HG03039 (cell line): ENCODE data around the gene APOBEC3A.
"Not testable (repeated sequence)": the region's sequence is repeated elsewhere in the genome, so short reads cannot be mapped to it uniquely, and the experiment has no call there.

Experiments used
- ATAC-seq: cut with Tn5 transposase; IDR thresholded peaks from one replicate; pipeline ENCODE4 v1.9.1; 2021; ENCODE audit warnings: mild to moderate bottlenecking, moderate library complexity; ENCODE audit not compliant: unreplicated experiment

Gene APOBEC3A

DNA sequence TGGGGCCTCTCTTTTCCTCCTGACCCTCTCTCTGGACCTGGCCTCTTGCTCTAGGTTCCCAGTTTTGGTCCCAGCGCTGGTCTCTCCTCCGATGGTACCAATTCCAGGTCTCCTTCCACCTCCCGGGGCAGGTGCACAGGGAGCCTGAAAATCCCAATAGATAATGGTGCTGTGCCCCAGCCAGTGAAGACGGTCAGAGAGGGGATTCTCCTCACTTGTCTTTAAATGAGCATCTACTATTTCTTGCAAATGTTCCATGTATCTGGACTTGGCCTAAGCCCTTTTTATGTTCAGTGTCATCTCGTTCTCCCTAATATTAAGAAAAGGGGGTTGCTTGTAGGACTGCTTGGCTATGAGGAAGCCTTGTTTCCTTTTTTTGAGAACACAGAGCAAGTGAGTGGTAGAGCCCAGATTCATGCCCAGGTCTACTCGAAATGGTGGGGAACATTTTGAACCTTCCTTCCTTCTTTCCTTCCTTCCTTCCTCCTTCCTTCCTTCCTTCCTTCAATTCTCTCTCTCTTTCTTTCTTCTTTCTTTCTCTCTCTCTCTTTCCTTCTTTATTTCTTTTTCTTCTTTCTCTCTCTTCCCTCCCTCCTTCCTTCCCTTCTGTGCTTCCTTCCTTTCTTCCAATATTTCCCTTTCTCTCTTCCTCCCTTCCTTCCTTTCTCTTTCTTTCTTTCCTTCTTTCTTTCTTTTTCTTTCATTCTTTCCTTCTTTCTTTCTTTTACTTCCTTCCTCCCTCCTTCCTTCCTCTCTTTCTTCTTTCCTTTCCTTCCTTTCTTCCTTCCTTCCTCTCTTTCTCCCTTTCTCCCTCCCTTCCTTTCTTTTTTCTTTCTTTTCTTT, 620 bp downstream of the APOBEC3A start:
- ATAC-seq: no peak

DNA sequence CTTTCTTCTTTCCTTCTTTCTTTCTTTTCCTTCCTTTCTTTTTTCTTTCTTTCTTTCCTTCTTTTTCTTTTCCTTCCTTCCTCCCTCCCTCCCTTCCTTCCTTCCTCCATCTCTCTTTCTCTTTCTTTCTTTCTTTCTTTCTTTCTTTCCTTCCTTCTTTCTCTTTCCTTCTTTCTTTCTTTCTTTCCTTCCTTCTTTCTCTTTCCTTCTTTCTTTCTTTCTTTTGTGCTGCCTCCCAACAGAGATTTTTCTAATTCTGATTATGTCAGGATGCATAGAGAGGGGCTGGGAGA, 1.2 kb downstream of the APOBEC3A start:
- not testable (repeated sequence) for ATAC-seq

DNA sequence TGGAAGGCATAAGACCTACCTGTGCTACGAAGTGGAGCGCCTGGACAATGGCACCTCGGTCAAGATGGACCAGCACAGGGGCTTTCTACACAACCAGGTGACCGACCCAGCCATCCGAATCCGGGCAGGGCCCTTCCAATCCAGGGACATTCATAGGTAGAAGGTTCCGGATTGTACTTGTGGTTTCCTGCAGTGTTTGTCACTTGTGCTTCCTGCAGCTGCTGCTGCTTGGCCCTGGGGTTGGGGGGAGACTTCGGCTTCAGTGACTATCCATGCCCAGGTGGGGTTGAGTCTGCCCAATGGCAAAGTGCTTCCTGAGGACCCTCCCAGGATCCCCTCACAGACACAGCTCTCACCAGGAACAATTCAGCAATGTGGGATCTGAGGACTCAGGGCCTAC, 2.2 kb downstream of the APOBEC3A start:
- no peak for ATAC-seq

DNA sequence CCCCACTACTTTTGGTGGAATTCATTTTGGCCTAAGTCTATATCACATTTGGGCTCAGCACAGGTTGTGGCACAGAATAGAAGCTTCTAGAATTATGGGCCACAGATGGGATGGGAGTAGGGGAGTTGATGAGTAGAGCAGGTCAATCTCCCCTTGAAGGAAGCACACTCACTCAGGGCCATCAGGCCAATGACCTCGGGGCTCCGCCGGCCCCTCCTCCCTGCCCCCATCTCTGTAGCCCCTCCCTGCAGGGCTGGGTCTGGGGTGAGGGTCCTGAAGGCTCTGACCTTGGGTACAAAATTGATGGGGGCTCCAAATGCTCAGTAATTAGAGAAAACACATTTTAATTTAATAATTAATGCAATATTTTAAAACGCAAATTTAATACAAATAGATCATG, 3.3 kb downstream of the APOBEC3A start:
- ATAC-seq: not testable (repeated sequence)

DNA sequence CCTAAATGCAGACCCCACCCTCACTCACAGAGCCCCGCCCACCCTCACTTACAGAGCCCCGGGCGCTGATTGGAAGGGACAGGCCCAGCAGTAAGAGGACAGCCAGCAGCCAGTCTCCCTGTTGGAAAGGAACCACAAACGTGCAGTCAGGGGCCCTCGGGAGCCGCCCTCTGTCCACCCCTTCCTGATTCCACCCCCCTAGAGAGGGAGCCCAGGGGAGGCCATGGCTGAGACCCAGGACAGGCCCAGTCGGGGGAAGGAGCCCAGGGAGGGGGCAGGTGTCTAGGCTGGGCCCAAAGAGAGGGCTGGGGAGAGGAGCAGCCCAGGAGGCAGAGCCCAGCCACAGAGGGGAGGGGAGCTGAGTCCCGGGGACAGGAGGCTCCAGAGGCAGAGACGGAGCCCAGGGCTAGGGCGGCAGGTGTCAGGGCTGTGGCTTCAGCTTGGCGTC, 5.9 kb downstream of the APOBEC3A start:
- not testable (repeated sequence) for ATAC-seq

DNA sequence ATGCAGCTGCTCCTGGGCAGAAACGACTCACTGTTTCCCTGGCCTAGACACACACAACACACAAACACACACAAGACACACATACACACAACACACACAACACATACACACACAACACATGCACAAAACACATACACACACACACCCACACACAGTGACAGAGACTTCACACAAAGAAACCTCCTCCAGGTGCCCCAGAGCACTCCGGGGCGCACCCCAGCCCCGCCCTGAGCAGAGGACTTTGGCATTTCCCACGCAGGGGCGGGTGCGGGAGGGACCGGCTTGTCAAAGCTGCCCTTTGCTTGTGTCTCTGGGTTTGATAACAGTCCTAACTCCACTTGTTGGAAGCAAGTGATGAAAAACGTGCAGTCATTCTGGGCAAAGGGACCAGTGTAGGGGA, 6.5 kb downstream of the APOBEC3A start:
- no peak for ATAC-seq

DNA sequence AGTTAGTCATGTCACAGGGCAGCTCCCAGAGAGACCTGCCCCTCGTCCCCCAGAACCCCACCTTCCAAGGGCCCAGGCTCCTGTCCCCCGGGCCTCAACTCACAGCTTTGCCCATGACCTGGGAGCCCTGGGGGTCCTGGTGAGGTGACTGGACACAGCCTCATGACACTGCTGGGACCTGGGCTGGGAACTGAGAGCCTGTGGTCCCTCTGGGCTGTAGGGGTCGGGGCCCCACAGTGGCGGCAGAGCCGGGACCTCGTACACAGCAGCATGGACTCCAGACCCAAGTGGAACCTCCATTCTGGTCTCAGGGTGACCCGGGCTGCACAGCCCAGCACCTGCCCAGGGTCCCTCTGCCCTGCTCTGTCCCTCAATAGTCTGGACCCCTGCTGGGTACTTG, 6.9 kb downstream of the APOBEC3A start:
- no peak for ATAC-seq

DNA sequence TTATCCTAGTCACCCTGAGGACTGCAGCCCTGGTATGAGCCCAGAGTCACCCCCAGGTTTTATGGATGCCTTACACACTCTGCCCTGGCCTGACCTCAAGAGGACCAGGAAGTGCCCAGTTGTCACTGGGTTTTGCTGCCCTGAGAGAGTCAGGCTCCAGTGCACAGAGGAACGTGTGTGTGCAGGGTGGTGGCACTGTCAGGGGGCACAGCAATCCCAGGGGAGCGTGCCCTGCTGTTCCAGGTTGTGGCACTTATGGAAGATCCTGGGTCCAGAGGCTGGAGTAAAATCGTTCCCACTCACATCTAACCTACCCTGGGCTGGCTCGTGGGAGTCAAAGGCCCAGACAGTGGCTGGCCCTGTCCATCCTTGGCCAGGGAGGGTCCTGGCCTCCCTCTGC, 7.6 kb downstream of the APOBEC3A start:
- no peak for ATAC-seq

DNA sequence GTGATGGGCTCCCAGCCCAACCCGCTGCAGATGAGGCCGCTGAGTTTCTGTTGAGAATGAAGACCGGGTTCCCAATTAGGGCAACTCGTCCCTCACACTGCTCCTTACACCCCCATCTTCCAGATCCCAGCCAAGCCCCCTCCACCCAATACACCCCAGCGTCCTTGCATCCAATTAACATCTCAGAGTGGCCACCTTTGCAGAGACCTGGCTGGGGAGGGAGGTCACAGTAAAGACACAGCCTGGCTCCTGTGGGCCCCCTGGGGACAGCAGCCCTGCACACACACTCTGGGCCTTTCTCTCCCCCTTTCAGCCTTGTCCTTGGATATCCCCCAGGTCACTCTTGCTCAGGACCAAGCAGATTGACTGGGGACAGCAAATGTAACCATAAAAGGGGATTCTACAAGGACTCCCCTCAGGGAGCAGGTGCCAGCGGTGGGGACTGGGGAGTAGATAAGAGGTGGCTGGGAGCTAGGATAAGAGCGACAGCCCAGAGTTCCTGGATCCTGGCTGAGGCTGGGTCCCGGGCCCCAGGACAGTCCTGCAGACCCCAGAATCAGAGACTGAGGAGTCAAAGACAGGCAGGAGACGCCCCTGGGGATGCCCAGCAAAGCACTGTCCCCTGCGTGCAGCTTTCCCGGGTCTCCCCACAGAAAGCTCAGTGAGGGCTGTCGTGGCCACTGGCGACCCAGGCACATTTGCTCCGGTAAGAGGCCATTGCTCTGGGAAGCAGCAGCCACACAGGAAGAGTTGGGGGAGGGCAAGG, 8.4 kb downstream of the APOBEC3A start:
- ATAC-seq: no peak

DNA sequence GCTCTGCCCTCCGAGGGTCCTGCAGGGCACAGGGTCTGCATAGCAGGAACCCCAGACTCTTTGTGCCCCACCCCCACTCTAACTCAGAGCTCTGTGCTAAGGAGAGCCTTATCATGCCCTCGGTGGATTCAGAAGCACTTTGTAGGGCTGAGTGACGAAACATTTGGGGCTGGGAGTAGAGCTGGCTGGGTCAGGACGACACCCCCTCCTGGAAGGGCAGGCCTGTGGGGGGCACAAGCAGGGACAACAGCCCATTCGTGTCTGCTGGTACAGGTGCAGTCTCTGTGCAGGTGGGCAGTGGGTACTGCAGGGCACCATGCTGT, 8.9 kb downstream of the APOBEC3A start:
- ATAC-seq: no peak

DNA sequence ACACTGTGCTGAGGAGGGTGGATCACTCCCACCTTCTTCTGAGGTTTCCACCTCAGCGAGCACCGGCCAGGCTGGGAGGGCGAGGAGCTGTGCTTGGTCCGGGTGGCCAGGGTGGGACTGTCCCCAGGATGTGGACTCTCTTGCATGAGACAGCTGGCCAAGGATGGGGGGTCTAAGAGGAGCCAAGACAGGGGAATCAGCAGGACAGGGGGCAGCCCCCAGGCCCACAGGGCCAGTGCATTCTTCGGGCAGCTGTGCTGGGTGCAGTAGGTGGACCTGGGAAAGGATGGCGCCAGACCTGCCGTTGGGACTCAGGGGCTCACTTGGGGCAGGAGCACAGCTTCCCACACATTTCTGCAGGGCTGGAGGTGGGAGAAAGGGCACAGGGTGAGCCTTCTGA, 9.5 kb downstream of the APOBEC3A start:
- no peak for ATAC-seq

DNA sequence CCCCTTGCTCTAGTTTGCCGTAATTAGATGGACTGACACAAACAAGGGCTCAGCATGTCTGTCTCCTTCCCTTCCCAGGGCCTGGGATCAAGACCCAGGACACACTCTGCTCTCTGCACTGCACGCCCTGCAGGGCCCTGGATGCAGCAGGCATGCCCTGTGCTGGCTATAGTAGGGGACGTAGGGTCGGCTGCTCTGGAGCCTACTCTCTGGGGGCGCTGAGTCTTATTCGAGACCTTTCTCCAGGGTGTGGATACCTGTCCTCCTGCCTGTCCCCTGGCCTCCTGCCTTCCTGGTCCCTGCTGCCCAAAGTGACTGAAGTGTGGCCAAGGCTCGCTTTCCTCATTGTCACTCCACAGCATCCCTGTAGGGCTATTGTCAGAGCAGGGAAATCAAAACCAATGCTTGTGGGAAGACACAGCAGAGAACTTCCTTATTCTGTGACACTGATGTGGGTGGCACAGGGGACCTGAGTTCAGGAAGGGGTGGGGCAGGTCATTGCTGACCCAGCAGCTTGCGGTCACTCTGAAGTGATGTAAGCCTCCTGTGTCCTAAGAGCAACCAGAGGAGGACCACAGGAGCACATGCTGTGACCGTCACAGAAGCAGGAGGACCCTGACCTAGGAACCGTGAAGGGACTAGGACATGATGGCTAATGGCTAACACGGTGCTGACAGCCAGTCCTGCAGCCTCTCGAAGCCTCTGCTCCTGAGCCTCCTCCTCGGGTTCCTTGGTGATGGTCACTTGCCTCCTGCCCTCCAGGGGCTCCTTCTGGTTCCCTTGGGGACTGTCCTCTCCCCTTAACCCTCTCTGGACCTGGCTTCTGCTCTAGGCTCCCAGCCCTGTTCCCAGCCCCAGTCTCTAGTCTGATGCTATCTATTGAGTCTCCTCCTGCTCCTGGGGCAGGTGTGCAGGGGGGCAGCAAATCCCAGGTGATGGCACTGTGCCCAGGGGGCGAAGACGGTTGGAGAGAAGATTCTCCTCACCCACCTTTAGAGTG, 10.3 kb downstream of the APOBEC3A start:
- no peak for ATAC-seq

DNA sequence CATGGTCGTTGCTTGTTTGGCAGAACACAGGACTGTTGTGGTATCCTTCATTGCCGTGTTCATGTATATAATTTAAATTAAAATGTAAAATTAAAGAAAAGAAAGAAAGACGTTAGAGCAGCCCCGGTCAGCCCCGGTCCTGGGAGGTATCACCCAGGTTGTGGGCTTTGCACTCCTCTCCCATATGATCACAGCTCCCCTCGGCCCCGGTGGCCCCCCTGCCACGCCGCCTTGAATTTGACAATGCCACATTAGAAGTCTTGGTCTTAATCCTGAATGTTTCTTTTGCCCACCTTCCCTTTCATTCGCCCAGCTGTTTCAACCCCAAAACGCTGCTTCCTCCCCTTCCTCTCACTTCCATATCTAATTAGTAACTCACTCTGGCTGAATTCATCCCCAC, 11.4 kb downstream of the APOBEC3A start:
- no peak for ATAC-seq

DNA sequence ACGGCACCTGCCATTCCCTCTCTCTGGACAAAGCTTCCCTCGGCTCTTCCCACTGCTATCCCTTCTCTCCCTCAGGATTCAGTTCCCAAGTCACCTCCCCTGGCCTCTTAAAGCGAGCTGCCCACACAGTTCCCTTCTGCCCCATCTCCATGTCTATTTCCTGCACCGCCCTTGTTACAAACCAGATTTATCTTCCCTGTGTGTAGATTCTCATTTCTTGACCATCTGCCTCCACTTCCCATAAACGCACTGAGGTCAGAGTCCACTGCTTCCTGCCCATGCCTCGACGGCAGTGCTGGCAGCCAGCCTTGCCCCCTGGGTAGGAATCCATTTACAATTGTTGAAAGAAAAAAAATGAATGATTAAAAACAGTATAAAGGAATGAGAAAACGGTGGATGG, 13.1 kb downstream of the APOBEC3A start:
- no peak for ATAC-seq

DNA sequence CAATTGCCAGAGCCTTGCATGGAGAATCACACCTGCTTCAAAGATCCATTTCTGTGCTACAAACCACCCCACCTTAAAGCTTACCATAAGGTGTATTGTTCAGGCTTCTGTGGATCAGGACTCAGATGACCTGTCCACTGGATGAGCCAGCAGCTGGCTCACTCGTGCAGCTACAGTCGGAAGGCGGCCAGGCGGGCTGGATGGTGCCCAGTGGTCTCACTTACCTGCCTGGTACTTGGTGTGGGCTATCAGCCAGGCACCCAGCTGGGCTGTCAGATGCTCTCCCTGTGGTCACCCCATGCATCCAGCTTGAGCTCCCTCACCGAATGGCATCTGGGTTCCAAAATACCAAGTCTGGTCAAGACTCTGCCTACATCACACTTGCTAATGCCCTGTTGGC, 13.8 kb downstream of the APOBEC3A start:
- ATAC-seq: no peak

DNA sequence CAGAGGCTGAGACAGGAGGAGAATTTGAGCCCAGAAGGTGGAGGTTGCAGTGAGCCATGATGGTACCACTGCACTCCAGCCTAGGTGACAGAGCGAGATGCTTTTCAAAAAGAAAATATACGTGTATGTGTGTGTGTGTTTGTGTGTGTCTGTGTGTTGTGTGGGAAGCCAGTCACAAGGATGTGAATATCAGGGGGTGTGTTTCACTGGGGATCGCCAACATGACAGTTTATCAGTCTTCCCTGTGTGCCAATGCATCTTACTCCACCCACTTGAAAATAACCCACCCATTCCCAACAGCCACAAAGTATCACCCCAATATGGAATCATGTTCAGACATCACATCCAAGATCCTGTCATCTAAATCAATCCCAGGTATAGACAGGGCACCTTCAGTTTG, 14.4 kb downstream of the APOBEC3A start:
- ATAC-seq: no peak

DNA sequence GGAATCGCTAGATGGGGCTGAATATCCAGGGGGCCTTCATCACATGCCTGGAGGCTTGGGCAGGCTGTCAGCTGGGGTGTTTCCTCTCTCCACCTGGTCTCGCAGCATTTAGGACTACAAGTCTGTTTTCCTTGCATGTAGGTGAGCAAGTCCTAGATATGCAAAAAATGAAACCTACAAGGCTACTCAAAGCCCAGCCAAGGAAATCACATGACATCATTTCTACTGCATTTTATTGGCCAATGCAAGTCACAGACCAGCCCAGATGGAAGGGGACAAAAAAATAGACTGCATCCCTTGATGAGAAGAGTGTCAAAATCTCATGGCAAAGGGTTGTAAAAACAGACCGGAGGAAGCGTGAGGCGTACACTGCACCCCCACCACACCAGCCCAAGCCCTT, 15.1 kb downstream of the APOBEC3A start:
- no peak for ATAC-seq

DNA sequence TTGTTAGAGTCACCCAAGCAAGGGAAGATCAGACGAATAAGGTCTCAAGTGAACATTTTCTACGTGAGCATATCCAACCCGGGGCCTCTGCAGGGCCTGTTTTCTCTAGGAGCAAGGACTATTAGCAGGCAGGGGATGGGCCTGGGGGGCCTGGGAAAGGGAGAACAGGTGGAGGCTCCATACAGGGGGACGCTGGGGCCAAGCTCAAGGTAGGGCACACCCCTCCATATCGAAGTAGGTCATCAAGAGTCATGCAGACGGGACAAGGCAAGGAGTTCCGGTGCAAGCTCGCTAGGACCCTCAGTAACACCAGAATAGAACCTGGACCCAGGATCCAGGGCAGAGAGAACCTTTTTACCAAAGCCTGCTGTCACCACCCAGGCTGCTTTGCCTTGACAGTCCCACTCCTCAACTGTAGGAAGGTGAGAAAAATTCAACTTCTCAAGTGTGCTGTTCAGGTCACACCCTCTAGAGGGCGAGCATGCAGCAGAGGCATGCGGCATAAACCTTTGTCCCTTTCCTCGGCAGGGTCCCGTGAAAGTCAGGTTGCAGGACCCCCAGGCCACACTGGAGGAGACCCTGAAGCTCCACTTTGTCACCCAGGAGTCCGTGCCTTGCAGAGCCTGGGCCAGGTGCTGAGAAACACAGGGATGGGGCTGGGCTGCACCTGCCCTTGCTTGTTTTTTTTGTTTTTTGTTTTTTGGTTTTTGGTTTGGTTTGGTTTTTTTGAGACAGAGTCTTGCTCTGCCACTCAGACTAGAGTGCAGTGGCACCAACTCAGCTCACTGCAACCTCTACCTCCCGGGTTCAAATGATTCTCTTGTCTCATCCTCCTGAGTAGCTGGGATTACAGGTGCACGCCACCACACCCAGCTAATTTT, 16.1 kb downstream of the APOBEC3A start:
- no peak for ATAC-seq

DNA sequence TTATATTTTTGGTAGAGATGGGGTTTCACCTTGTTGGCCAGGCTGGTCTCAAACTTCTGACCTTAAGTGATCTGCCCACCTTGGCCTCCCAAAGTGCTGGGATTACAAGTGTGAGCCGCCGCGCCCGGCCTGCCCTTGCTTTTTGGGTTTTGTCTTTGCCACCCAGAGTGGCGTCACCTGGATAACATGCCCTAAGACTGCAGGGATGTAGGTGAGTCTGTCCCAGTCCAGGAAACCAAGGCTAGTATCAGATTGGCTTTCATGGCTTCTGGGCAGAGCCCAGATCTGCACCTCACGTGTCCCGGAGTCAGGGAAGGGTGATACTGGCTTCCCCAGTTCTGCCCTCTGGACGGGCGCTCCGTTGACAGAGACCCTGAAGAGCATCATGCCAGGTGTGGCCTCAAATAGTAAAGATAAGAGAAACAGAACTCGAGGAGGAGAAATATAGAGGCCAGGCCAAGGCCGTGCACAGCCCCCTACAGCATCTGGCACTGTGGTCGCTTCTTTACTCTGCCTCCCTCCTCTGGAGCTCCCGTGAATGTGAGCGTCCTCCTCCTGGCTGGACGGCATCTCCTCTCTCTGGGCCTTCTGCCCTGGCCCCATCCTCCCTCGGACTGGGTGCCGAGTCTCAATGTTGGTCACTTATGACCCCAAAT, 16.9 kb downstream of the APOBEC3A start:
- ATAC-seq: no peak

DNA sequence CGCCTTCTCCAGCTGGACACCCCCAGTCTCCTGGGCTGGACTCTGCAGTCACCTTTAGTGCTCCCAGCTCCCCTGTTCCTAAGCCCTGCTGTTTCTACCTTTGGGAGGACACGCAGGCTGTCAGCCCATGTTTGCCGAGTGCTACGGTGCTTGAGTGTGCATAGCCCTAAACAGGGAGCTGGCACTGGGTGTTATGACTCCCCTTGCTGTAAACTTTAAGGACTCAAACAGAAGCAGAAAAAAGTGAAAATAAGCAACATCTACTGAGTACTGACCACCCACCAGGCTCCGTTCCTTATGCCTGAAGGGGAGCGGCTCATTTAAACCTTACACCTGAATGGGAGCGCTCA, 17.4 kb downstream of the APOBEC3A start:
- no peak for ATAC-seq
